ENCODE results near the gene BCL2L14.

BCL2L14 gene

DNA sequence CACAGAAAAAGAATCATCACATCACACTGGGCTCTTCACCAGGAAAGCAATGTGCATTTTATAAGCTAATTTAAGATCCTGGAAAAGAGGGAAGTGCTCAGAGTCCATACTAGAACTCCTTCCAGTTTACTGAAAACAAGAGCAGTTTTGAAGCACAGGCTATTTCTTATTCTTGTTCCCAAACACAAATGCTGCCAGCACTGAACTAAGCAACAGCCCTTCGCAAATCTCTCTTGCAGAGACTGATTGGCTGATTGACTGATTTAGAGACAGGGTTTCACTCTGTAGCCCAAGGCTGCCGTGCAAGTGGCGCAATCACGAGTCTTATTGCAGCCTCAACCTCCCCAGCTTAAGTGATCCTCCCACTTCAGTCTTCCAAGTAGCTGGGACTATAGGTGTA is 44.8 kb downstream of the BCL2L14 start:
- peaks cover 8% of the 10 kb centered on the region for H3K36me3 ChIP-seq (ENCODE audit: control insufficient read depth, insufficient read depth, low read length, severe bottlenecking)

DNA sequence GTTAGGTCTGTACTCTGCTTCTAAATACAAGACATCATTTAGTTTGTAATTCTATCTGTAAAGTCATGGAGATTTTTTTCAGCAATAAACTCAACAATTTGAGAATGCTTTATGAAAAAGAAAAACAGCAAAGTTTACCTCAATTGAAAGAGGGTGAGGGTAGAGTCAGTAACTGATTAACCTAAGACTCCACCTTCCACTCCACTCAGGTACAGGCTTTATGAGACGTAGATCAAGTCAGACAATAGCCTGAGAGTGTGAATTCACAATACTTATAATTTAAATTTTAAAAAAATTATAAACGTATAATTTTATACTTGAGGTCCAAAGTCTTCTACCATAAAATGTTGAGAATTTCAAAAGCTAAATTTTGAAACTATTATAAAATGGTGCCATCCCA is 45.9 kb downstream of the BCL2L14 start:
- peaks cover 16% of the 10 kb centered on the region for H3K36me3 ChIP-seq (ENCODE audit: control insufficient read depth, insufficient read depth, low read length, severe bottlenecking)
- no peak for DNase-seq (ENCODE audit: low read depth)

More for the DNA sequence above, 44.8 kb downstream of the BCL2L14 start:
- Histone ChIP-seq H3K4me1 (ENCODE audit: control insufficient read depth, insufficient read depth, low read length) (no peaks in the 10 kb centered on the region), H3K27me3 (replicated peaks; ENCODE audit: control insufficient read depth, insufficient read depth, low read length) (no peaks in the 10 kb centered on the region), H3K4me3 (ENCODE audit: low read length) (no peak overlapping the region), H3K9me3 (ENCODE audit: control insufficient read depth, low read length) (no peaks in the 10 kb centered on the region), H3K9ac (ENCODE audit: low read length) (no peak overlapping the region)
- no peak for DNase-seq (ENCODE audit: low read depth)

DNA sequence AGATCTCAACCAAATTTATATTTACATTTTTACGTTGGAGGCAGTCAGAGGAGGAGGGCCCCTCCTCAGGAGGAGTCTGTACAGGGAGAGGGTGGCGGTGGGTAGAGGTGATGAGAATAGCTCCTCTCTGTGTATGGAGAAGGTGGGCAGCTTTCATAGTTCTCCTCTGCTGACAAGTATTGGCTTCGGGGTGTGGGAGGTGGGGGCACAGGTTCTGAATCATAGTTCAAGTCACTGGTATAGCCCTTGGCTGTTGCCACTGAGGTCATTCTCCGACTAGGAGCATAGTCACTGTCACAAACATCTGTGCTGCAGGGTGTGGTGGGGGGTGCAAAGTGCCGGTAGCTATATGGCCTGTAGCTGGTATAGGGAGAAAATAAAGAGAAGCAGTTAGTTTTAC is 50.3 kb downstream of the BCL2L14 start:
- H3K36me3 ChIP-seq (ENCODE audit: control insufficient read depth, insufficient read depth, low read length, severe bottlenecking) = peaks cover 36% of the 10 kb centered on the region

More for the DNA sequence above, 45.9 kb downstream of the BCL2L14 start:
- Histone ChIP-seq H3K9me3 (ENCODE audit: control insufficient read depth, low read length) (no peaks in the 10 kb centered on the region), H3K4me1 (ENCODE audit: control insufficient read depth, insufficient read depth, low read length) (no peaks in the 10 kb centered on the region), H3K9ac (ENCODE audit: low read length) (no peak overlapping the region), H3K4me3 (ENCODE audit: low read length) (no peak overlapping the region), H3K27me3 (replicated peaks; ENCODE audit: control insufficient read depth, insufficient read depth, low read length) (no peaks in the 10 kb centered on the region)

DNA sequence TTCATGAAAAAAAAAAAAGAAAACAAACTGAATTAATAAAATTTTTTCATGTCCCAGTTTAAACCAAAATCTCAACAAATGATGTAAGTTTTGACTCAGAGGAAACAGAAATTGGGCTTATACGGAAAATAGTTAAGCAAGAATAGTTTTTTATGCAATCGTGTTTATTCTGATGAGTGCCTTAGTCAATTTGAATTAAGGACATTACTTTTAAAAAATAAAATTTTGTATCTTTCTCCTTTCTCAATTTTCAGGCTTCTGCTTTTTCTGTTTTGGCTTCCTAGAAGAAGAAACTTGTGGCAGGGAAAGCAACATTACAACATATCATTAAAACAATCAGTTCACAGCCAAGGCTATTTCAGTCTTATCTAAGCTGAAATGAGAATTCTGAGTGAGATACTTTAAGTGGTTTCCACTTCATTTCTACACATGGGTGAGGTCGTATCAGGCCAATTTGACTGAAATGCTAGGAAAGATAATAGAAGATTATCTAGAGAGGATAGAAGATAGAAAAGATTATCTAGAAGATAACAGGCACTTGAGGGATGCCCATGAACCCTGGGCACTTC is 52.4 kb downstream of the BCL2L14 start:
- no peak overlapping the region for H3K4me3 ChIP-seq (ENCODE audit: low read length)
- H3K9me3 ChIP-seq (ENCODE audit: control insufficient read depth, low read length) = no peaks in the 10 kb centered on the region
- H3K36me3 ChIP-seq (ENCODE audit: control insufficient read depth, insufficient read depth, low read length, severe bottlenecking) = peaks cover 44% of the 10 kb centered on the region
- no peak for DNase-seq (ENCODE audit: low read depth)
- H3K27me3 ChIP-seq (replicated peaks; ENCODE audit: control insufficient read depth, insufficient read depth, low read length) = no peaks in the 10 kb centered on the region
- H3K4me1 ChIP-seq (ENCODE audit: control insufficient read depth, insufficient read depth, low read length) = peaks cover 10% of the 10 kb centered on the region
- H3K9ac ChIP-seq (ENCODE audit: low read length) = no peak overlapping the region

More for the DNA sequence above, 50.3 kb downstream of the BCL2L14 start:
- DNase-seq (ENCODE audit: low read depth) = no peak
- Histone ChIP-seq H3K27me3 (replicated peaks; ENCODE audit: control insufficient read depth, insufficient read depth, low read length) (no peaks in the 10 kb centered on the region), H3K4me3 (ENCODE audit: low read length) (no peak overlapping the region), H3K9ac (ENCODE audit: low read length) (no peak overlapping the region), H3K9me3 (ENCODE audit: control insufficient read depth, low read length) (no peaks in the 10 kb centered on the region), H3K4me1 (ENCODE audit: control insufficient read depth, insufficient read depth, low read length) (peaks cover 10% of the 10 kb centered on the region)

DNA sequence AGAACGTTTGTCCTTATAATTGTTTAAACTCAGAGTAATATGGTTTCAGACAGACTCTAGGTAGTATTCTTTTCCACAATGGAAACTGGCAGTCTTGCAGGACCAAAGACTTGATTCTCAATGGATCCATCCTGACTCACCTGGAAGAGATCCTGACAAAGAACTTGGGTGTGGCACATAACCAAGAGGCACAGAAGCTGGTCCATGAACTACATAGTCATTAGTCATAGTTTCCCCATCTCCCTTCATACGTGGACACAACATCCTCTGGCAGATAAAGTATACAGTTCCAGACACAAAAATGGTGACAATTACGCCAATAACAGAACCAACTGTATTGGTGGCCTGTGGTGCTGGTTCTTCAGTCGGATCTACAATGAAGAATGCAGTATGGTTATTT is 55.8 kb downstream of the BCL2L14 start:
- Histone ChIP-seq H3K9me3 (ENCODE audit: control insufficient read depth, low read length) (no peaks in the 10 kb centered on the region), H3K36me3 (ENCODE audit: control insufficient read depth, insufficient read depth, low read length, severe bottlenecking) (peaks cover 40% of the 10 kb centered on the region), H3K27me3 (replicated peaks; ENCODE audit: control insufficient read depth, insufficient read depth, low read length) (no peaks in the 10 kb centered on the region), H3K4me3 (ENCODE audit: low read length) (no peak overlapping the region), H3K9ac (ENCODE audit: low read length) (no peak overlapping the region), H3K4me1 (ENCODE audit: control insufficient read depth, insufficient read depth, low read length) (peaks cover 10% of the 10 kb centered on the region)
- no peak for DNase-seq (ENCODE audit: low read depth)

DNA sequence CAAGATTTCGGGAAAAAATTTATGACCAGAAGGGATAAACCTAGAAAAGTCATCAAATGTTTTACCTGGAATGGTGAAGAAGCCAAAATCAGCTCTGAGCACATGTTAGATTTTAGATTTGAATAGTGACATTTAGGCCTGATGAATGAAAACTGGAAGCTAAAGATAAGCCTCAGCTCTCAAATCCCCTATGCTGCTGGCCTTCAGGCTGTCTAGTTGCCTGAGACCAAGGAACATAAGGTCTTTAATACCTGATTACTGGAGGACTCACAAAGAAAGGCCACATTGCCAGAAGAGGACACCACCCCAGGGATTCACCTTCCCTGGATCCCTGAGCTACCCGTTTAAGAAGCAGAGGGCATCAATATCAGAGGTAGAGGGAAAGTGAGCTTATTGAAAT is 56.6 kb downstream of the BCL2L14 start:
- H3K9me3 ChIP-seq (ENCODE audit: control insufficient read depth, low read length) = no peaks in the 10 kb centered on the region
- no peak for DNase-seq (ENCODE audit: low read depth)
- no peaks in the 10 kb centered on the region for H3K27me3 ChIP-seq (replicated peaks; ENCODE audit: control insufficient read depth, insufficient read depth, low read length)
- peaks cover 10% of the 10 kb centered on the region for H3K4me1 ChIP-seq (ENCODE audit: control insufficient read depth, insufficient read depth, low read length)
- no peak overlapping the region for H3K4me3 ChIP-seq (ENCODE audit: low read length)
- peaks cover 40% of the 10 kb centered on the region for H3K36me3 ChIP-seq (ENCODE audit: control insufficient read depth, insufficient read depth, low read length, severe bottlenecking)
- H3K9ac ChIP-seq (ENCODE audit: low read length) = no peak overlapping the region

DNA sequence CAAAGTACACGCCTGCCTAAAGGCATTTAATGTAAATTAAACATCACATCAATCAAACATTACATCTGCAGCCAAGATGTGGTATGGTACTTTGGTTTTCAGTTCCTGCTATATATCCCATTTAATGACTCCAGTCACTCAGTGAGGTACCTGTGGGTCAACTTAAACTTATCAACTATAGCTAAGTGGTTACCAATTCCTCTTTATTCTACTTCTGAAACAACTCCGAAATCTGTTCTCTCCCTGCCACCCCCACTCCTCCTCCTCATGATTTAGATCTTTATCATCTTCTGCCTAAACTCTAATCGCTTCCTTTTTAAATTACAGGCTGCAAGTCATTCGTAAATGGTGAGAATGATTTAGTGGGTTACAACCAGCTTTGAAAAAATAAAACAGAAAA is 57.9 kb downstream of the BCL2L14 start:
- peaks cover 40% of the 10 kb centered on the region for H3K36me3 ChIP-seq (ENCODE audit: control insufficient read depth, insufficient read depth, low read length, severe bottlenecking)
- no peaks in the 10 kb centered on the region for H3K9me3 ChIP-seq (ENCODE audit: control insufficient read depth, low read length)

DNA sequence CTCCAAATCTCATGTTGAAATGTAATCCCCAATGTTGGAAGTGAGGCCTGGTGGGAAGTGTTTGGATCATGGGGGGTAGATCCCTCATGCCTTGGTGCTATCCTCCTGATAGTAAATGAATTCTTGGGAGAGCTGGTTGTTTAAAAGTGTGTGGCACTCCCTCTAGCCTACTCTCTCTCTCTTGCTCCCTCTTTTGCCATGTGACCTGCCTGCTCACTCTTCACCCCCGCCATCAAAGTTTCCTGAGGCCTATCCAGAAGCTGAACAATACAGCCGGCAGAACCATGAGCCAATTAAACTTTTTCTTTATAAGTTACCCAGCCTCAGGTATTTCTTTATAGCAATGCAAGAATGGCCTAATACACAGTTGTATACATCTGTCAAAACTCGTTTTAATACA is 62.5 kb downstream of the BCL2L14 start:
- H3K4me3 ChIP-seq (ENCODE audit: low read length) = no peak overlapping the region
- H3K9ac ChIP-seq (ENCODE audit: low read length) = no peak overlapping the region
- no peak for DNase-seq (ENCODE audit: low read depth)
- H3K36me3 ChIP-seq (ENCODE audit: control insufficient read depth, insufficient read depth, low read length, severe bottlenecking) = peaks cover 10% of the 10 kb centered on the region
- no peaks in the 10 kb centered on the region for H3K9me3 ChIP-seq (ENCODE audit: control insufficient read depth, low read length)
- H3K4me1 ChIP-seq (ENCODE audit: control insufficient read depth, insufficient read depth, low read length) = no peaks in the 10 kb centered on the region
- H3K27me3 ChIP-seq (replicated peaks; ENCODE audit: control insufficient read depth, insufficient read depth, low read length) = no peaks in the 10 kb centered on the region

More for the DNA sequence above, 57.9 kb downstream of the BCL2L14 start:
- no peak overlapping the region for H3K4me3 ChIP-seq (ENCODE audit: low read length)
- H3K27me3 ChIP-seq (replicated peaks; ENCODE audit: control insufficient read depth, insufficient read depth, low read length) = no peaks in the 10 kb centered on the region
- no peaks in the 10 kb centered on the region for H3K4me1 ChIP-seq (ENCODE audit: control insufficient read depth, insufficient read depth, low read length)
- DNase-seq (ENCODE audit: low read depth) = no peak
- no peak overlapping the region for H3K9ac ChIP-seq (ENCODE audit: low read length)

DNA sequence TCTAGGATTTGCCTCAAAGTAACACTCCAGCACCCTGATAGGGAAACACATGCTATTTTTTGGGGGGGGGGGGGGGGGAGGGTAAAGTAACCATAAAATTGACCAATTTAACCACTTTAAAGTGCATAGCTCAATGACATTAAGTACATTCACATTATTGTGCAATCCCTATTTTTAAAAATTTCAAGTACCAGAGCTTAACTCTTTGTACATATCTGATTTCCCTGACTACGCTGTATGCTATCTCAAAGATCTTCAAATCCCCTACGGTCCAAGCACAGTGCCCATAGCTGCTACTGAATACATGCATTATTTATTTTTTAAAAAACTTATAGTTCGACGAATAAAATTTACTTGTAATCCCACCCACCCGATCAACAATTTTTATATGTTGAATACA is 63.0 kb downstream of the BCL2L14 start:
- H3K9ac ChIP-seq (ENCODE audit: low read length) = no peak overlapping the region
- no peak for DNase-seq (ENCODE audit: low read depth)
- H3K27me3 ChIP-seq (replicated peaks; ENCODE audit: control insufficient read depth, insufficient read depth, low read length) = no peaks in the 10 kb centered on the region
- H3K4me3 ChIP-seq (ENCODE audit: low read length) = no peak overlapping the region
- no peaks in the 10 kb centered on the region for H3K9me3 ChIP-seq (ENCODE audit: control insufficient read depth, low read length)
- no peaks in the 10 kb centered on the region for H3K4me1 ChIP-seq (ENCODE audit: control insufficient read depth, insufficient read depth, low read length)
- peaks cover 7% of the 10 kb centered on the region for H3K36me3 ChIP-seq (ENCODE audit: control insufficient read depth, insufficient read depth, low read length, severe bottlenecking)

DNA sequence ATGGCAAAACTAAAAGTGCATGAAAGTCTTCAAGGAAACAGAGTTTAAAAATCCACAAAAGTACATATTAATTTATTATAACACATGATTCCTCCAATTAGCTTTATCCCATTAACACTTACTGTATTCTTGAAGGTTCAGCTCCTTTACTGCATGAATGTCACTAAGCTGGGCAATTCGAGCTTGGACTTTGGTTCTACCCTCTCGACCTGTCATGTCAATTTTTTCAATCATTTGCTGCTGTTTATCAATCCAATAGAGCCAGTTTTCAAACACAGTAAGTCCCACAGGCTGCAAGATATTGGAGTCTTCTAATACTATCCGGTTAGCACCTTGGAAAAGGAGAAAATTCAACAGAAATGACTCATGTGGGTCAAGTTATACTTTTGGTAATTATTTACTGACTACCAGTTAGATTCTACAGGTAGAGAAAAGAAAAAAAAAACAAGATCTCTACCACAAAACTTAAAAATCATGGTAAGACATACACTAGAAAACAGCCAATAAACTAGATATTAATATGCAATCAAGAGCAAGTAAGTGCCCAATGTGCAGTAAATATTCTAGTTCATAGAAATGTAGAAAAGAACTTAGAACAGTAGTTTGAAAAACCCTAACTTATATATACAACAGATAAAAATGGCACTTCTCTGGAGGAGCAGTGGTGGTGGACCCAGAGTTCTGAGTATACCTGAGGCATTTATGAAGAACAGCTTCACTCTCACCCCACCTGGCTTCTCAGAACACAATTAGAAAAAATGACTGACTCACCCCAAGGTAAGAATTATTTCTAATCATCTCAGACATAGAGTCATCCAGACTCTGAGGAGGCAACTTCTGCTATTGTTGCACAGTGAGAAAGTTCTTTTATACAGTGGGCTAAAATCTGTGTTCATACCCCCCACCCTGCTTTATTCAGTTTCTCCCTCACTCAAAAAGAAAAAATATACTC is 67.7 kb downstream of the BCL2L14 start:
- H3K4me3 ChIP-seq (ENCODE audit: low read length) = no peak overlapping the region
- peaks cover 6% of the 10 kb centered on the region for H3K36me3 ChIP-seq (ENCODE audit: control insufficient read depth, insufficient read depth, low read length, severe bottlenecking)
- no peak for DNase-seq (ENCODE audit: low read depth)
- no peaks in the 10 kb centered on the region for H3K9me3 ChIP-seq (ENCODE audit: control insufficient read depth, low read length)
- H3K27me3 ChIP-seq (replicated peaks; ENCODE audit: control insufficient read depth, insufficient read depth, low read length) = no peaks in the 10 kb centered on the region
- no peaks in the 10 kb centered on the region for H3K4me1 ChIP-seq (ENCODE audit: control insufficient read depth, insufficient read depth, low read length)
- H3K9ac ChIP-seq (ENCODE audit: low read length) = no peak overlapping the region

DNA sequence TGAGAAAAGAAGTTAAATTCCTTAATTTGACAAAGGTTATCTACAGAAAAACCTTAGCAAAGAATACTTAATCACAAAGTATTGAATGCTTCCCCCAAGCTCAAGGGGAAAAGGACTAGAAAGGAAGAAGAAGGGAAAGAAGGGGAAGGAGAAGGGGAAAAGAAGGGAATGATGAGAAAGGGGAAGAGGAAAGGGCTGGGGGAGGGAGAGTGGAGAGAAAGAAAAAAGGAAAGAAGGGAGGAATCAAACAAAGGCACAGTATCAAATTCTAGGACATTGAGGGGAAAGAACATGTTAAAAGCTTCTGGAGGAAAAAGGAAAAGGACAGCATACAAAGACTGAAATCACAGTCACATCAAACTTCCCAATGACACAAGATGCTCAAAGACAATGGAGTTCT is 70.3 kb downstream of the BCL2L14 start:
- peaks cover 8% of the 10 kb centered on the region for H3K36me3 ChIP-seq (ENCODE audit: control insufficient read depth, insufficient read depth, low read length, severe bottlenecking)
- H3K4me1 ChIP-seq (ENCODE audit: control insufficient read depth, insufficient read depth, low read length) = no peaks in the 10 kb centered on the region
- H3K4me3 ChIP-seq (ENCODE audit: low read length) = no peak overlapping the region
- H3K9ac ChIP-seq (ENCODE audit: low read length) = no peak overlapping the region
- H3K9me3 ChIP-seq (ENCODE audit: control insufficient read depth, low read length) = no peaks in the 10 kb centered on the region
- H3K27me3 ChIP-seq (replicated peaks; ENCODE audit: control insufficient read depth, insufficient read depth, low read length) = no peaks in the 10 kb centered on the region
- DNase-seq (ENCODE audit: low read depth) = no peak
